Activated B cell treated with CpG ODN at 0.5 μM for 24 hours (primary cell): Measurements from ENCODE around the gene MYH4. TPM values are rescaled to one million over a fixed set of nuclear protein-coding genes. Genes with fewer than 3 reads are reported as not detected.

ENCODE experiments used
- ATAC-seq: fragments of 200-7000 bp; cut with Tn5 transposase; one replicate; pipeline ENCODE4 v1.10.0; 2021; ENCODE audit warnings: low read depth, mild to moderate bottlenecking, moderate library complexity
- CTCF ChIA-PET: fragments of 350-600 bp; sonication (Branson Sonifier 250); formaldehyde crosslinking; loops from one replicate; lab custom pipeline; 2021; ENCODE audit warnings: antibody characterized with exemption; lab: Charles Lee
- POLR2A ChIA-PET: fragments of 350-600 bp; sonication (Branson Sonifier 250); formaldehyde crosslinking; loops from one replicate; lab custom pipeline; 2021; ENCODE audit warnings: antibody characterized with exemption; lab: Charles Lee
- DNase-seq: peaks from one replicate; pipeline ENCODE4 v3.0.0; 2022
- H3K27ac Mint-ChIP-seq: one replicate; pipeline ENCODE4 v1.8.0; 2020; ENCODE audit warnings: mixed read lengths
- H3K27me3 Mint-ChIP-seq: one replicate; pipeline ENCODE4 v1.8.0; 2021; ENCODE audit warnings: mixed read lengths
- H3K36me3 Mint-ChIP-seq: one replicate; pipeline ENCODE4 v1.8.0; 2021; ENCODE audit warnings: low read depth, mixed read lengths
- H3K4me1 Mint-ChIP-seq: one replicate; pipeline ENCODE4 v1.8.0; 2021; ENCODE audit warnings: mixed read lengths
- H3K4me3 Mint-ChIP-seq: one replicate; pipeline ENCODE4 v1.8.0; 2020; ENCODE audit warnings: mild to moderate bottlenecking, mixed read lengths
- H3K9me3 Mint-ChIP-seq: one replicate; pipeline ENCODE4 v1.8.0; 2020; ENCODE audit warnings: mixed read lengths
- CTCF ChIP-seq: fragments of 200-600 bp; IDR thresholded peaks from one replicate; pipeline ENCODE4 v1.8.0; 2022; ENCODE audit warnings: antibody characterized with exemption, mild to moderate bottlenecking
- intact Hi-C: fragments of 100-400 bp; cut with micrococcal nuclease; formaldehyde crosslinking; loops from one replicate; pipeline ENCODE4 v1.15.1; 2024
- total RNA-seq: library from RNA; stranded (reverse); gene quantifications from 2 replicates; pipeline ENCODE4 v1.2.3, GENCODE V29; 2022

Gene MYH4
- total RNA-seq, 1 donor from 2014 or later, result not detected

- no peak for DNase-seq
- Mint-ChIP-seq H3K27ac (no peak overlapping the region), H3K4me1 (no peaks in the 10 kb centered on the region), H3K4me3 (no peak overlapping the region), H3K27me3 (peaks cover 8% of the 10 kb centered on the region), H3K36me3 (no peaks in the 10 kb centered on the region), H3K9me3 (no peaks in the 10 kb centered on the region)
- ATAC-seq, result no peak
- POLR2A ChIA-PET, result no interaction called here
- TF ChIP-seq CTCF, result no peak
- intact Hi-C loops, result no loop called here
- CTCF ChIA-PET, result no interaction called here
Measured at GRCh38 chr17:10458701-10459100, 10.7 kb downstream of the MYH4 start.

- POLR2A ChIA-PET, result no interaction called here
- H3K4me1 Mint-ChIP-seq, result no peaks in the 10 kb centered on the region
- no peak overlapping the region for H3K4me3 Mint-ChIP-seq
- H3K36me3 Mint-ChIP-seq, result no peaks in the 10 kb centered on the region
- H3K27ac Mint-ChIP-seq, result no peak overlapping the region
- CTCF ChIA-PET, result no interaction called here
- ATAC-seq, result no peak
- DNase-seq, result no peak
- TF ChIP-seq CTCF, result no peak
- peaks cover 8% of the 10 kb centered on the region for H3K27me3 Mint-ChIP-seq
- intact Hi-C loops, result no loop called here
- no peaks in the 10 kb centered on the region for H3K9me3 Mint-ChIP-seq
Measured at GRCh38 chr17:10457952-10458351, 11.4 kb downstream of the MYH4 start.

- H3K36me3 Mint-ChIP-seq, result no peaks in the 10 kb centered on the region
- TF ChIP-seq CTCF, result no peak
- no peaks in the 10 kb centered on the region for H3K9me3 Mint-ChIP-seq
- ATAC-seq, result no peak
- peaks cover 13% of the 10 kb centered on the region for H3K27me3 Mint-ChIP-seq
- intact Hi-C loops, result no loop called here
- CTCF ChIA-PET, result no interaction called here
- no peak overlapping the region for H3K27ac Mint-ChIP-seq
- DNase-seq, result no peak
- POLR2A ChIA-PET, result no interaction called here
- no peak overlapping the region for H3K4me3 Mint-ChIP-seq
- H3K4me1 Mint-ChIP-seq, result no peaks in the 10 kb centered on the region
Measured at GRCh38 chr17:10447026-10447931, 22.1 kb downstream of the MYH4 start.

GRCh38 chr17:10439816-10440215 lies 29.5 kb downstream of the MYH4 start:
- DNase-seq, result no peak
- H3K27me3 Mint-ChIP-seq, result peaks cover 32% of the 10 kb centered on the region
- CTCF ChIA-PET, result no interaction called here

More at GRCh38 chr17:10439816-10440215, 29.5 kb downstream of the MYH4 start:
- Mint-ChIP-seq H3K4me3 (no peak overlapping the region), H3K4me1 (no peaks in the 10 kb centered on the region), H3K27ac (no peak overlapping the region), H3K36me3 (no peaks in the 10 kb centered on the region), H3K9me3 (no peaks in the 10 kb centered on the region)
- POLR2A ChIA-PET, result no interaction called here
- intact Hi-C loops, result no loop called here
- no peak for TF ChIP-seq CTCF
- no peak for ATAC-seq
